ENCODE data around the gene ZCCHC2. TPM values are rescaled to one million over a fixed set of nuclear protein-coding genes. Genes with fewer than 3 reads are reported as not detected.
A peak's percentile ranks its signal among the peaks of the same experiment; 100 is the strongest.

The ZCCHC2 gene
- total and polyA plus RNA-seq, 9 of the 15 experiments (the other 6 are each of a cell fraction or from before 2014, with no cell fraction given): 1.0 to 9.2 (median 6.0) TPM

DNA sequence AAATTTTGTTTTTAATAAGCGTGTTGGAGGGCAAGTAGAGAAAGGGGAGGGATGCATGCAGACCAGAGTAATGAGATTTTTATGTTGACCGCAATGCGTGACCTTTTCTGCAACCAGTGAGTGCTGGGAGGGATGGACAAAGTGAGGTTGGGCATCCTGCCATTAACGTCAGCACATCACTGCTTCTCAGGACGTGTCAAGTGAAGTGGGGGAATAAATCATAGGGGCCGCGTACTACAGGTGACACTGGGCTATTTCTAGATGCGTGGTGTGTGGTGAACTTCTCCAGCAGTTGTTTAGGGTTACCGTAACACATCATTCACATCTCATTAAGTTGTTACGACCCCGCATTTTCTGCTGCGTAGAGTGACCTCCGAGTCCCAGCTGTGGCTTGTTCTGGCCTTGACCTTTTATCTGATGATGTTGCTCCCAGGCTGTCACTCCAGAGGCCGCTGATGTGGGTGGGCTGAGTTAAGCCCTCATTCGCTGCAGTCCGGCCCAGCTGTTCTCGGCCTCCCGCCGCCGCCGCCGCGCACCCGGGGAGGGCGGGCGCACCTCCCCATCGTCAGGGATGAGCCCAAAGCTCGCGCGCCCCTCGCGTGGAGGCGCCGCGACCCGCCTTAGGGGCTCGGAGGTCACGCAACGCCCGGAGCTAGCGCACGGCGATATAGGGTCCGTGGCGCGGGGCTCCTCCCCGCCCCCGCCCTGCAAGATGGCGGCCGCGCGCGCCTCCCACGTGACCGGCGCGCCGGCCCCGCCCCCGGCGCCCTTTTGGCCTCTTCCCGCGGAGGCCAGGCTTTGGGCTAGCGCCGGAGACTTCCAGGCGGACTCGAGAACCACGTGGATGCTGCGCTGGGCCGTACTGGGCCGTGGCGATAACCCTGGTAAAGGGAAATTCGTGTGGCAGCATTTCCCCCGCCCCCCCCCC is 3.5 kb downstream of the ZCCHC2 start (continued):
- TF ChIP-seq MYC (IDR thresholded peaks at IDR 0.05; ENCODE audit: low read depth, low read length) (peak; percentile 93), MYC (CRISPR knock-in tag; IDR thresholded peaks at IDR 0.05; ENCODE audit: borderline replicate concordance, low read depth) (no peak), MXI1 (IDR thresholded peaks at IDR 0.05; ENCODE audit: low read depth, low read length) (0 out of 2 replicates have a peak, but pooled peaks have one; percentile 47), EP400 (IDR thresholded peaks at IDR 0.05) (0 out of 2 replicates have a peak, but pooled peaks have one; percentile 23), GATA2 (CRISPR knock-in tag; IDR thresholded peaks at IDR 0.05) (no peak), L3MBTL2 (IDR thresholded peaks at IDR 0.05) (0 out of 2 replicates have a peak, but pooled peaks have one; percentile 70), E2F3 (CRISPR knock-in tag; IDR thresholded peaks at IDR 0.05) (no peak), NELFE (IDR thresholded peaks at IDR 0.05; ENCODE audit: insufficient read depth, insufficient read length) (no peak), HNRNPH1 (optimal IDR thresholded peaks at IDR 0.05; ENCODE audit: low read depth, low read length) (no peak), KDM5B (IDR thresholded peaks at IDR 0.05; ENCODE audit: insufficient replicate concordance, low read depth, low read length) (peak; percentile 64), PURB (CRISPR knock-in tag; IDR thresholded peaks at IDR 0.05; ENCODE audit: low read depth) (no peak), BACH1 (tag; IDR thresholded peaks at IDR 0.05) (no peak), MAZ (CRISPR knock-in tag; conservative IDR thresholded peaks at IDR 0.05 in 1 of 2, IDR thresholded peaks at IDR 0.05 in 1 of 2) (peak; percentile 79 to 92), PCBP1 (IDR thresholded peaks at IDR 0.05; ENCODE audit: low read depth, low read length, poor library complexity, severe bottlenecking) (peak; percentile 42), ATF1 (CRISPR knock-in tag; IDR thresholded peaks at IDR 0.05) (no peak), ATF1 (tag; IDR thresholded peaks at IDR 0.05) (peak; percentile 64), ZNF76 (CRISPR knock-in tag; IDR thresholded peaks at IDR 0.05; ENCODE audit: borderline replicate concordance) (no peak)
- TF ChIP-seq, protein P1, sequence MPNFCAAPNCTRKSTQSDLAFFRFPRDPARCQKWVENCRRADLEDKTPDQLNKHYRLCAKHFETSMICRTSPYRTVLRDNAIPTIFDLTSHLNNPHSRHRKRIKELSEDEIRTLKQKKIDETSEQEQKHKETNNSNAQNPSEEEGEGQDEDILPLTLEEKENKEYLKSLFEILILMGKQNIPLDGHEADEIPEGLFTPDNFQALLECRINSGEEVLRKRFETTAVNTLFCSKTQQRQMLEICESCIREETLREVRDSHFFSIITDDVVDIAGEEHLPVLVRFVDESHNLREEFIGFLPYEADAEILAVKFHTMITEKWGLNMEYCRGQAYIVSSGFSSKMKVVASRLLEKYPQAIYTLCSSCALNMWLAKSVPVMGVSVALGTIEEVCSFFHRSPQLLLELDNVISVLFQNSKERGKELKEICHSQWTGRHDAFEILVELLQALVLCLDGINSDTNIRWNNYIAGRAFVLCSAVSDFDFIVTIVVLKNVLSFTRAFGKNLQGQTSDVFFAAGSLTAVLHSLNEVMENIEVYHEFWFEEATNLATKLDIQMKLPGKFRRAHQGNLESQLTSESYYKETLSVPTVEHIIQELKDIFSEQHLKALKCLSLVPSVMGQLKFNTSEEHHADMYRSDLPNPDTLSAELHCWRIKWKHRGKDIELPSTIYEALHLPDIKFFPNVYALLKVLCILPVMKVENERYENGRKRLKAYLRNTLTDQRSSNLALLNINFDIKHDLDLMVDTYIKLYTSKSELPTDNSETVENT (CRISPR knock-in tag; IDR thresholded peaks at IDR 0.05): no peak
- TF ChIP-seq, protein P2, sequence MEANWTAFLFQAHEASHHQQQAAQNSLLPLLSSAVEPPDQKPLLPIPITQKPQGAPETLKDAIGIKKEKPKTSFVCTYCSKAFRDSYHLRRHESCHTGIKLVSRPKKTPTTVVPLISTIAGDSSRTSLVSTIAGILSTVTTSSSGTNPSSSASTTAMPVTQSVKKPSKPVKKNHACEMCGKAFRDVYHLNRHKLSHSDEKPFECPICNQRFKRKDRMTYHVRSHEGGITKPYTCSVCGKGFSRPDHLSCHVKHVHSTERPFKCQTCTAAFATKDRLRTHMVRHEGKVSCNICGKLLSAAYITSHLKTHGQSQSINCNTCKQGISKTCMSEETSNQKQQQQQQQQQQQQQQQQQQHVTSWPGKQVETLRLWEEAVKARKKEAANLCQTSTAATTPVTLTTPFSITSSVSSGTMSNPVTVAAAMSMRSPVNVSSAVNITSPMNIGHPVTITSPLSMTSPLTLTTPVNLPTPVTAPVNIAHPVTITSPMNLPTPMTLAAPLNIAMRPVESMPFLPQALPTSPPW (CRISPR knock-in tag; IDR thresholded peaks at IDR 0.05): peak; percentile 82
- TF ChIP-seq, protein P3, sequence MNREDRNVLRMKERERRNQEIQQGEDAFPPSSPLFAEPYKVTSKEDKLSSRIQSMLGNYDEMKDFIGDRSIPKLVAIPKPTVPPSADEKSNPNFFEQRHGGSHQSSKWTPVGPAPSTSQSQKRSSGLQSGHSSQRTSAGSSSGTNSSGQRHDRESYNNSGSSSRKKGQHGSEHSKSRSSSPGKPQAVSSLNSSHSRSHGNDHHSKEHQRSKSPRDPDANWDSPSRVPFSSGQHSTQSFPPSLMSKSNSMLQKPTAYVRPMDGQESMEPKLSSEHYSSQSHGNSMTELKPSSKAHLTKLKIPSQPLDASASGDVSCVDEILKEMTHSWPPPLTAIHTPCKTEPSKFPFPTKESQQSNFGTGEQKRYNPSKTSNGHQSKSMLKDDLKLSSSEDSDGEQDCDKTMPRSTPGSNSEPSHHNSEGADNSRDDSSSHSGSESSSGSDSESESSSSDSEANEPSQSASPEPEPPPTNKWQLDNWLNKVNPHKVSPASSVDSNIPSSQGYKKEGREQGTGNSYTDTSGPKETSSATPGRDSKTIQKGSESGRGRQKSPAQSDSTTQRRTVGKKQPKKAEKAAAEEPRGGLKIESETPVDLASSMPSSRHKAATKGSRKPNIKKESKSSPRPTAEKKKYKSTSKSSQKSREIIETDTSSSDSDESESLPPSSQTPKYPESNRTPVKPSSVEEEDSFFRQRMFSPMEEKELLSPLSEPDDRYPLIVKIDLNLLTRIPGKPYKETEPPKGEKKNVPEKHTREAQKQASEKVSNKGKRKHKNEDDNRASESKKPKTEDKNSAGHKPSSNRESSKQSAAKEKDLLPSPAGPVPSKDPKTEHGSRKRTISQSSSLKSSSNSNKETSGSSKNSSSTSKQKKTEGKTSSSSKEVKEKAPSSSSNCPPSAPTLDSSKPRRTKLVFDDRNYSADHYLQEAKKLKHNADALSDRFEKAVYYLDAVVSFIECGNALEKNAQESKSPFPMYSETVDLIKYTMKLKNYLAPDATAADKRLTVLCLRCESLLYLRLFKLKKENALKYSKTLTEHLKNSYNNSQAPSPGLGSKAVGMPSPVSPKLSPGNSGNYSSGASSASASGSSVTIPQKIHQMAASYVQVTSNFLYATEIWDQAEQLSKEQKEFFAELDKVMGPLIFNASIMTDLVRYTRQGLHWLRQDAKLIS (CRISPR knock-in tag; IDR thresholded peaks at IDR 0.05): 0 out of 2 replicates have a peak, but pooled peaks have one; percentile 44

Data from K562 (cell line).